A673 (cell line): ENCODE results near the gene WDR37. TPM values are rescaled to one million over a fixed set of nuclear protein-coding genes. Genes with fewer than 3 reads are reported as not detected.

Experiments
- BruUV-seq: library from RNA; stranded (reverse); fragments of 400-500 nt; replicated peaks from 2 replicates; lab custom pipeline; 2021; lab: Mats Ljungman, UMichigan
- CTCF ChIA-PET: fragments of 300-600 bp; sonication (Branson Sonifier 250); formaldehyde crosslinking; loops from one replicate; lab custom pipeline; 2022; ENCODE audit warnings: antibody characterized with exemption; lab: Charles Lee
- POLR2A ChIA-PET: fragments of 300-600 bp; sonication (Branson Sonifier 250); formaldehyde crosslinking; loops from one replicate; lab custom pipeline; 2022; ENCODE audit warnings: antibody characterized with exemption; ENCODE audit not compliant: low non-redundant PET; lab: Charles Lee
- DNase-seq: peaks from one replicate; pipeline ENCODE4 v3.0.0-alpha.2; 2015; ENCODE audit warnings: low spot score
- H3K27ac ChIP-seq: fragments of 200-600 bp; sonication (generic); 2 replicates; pipeline ENCODE4 v1.5.1; 2016; ENCODE audit warnings: mixed run types, low read depth, mild to moderate bottlenecking, mixed read lengths, antibody characterized with exemption, low read length; ENCODE audit not compliant: poor library complexity, severe bottlenecking
- H3K27me3 ChIP-seq: fragments of 200-600 bp; sonication (generic); replicated peaks from 2 replicates; pipeline ENCODE4 v1.6.1; 2017; ENCODE audit warnings: mixed run types, low read depth, mild to moderate bottlenecking, mixed read lengths, antibody characterized with exemption, low read length; ENCODE audit not compliant: insufficient read depth, poor library complexity
- H3K36me3 ChIP-seq: fragments of 200-600 bp; sonication (generic); 2 replicates; pipeline ENCODE4 v1.6.1; 2016; ENCODE audit warnings: mixed run types, mild to moderate bottlenecking, mixed read lengths, antibody characterized with exemption, low read length; ENCODE audit not compliant: insufficient read depth, poor library complexity, severe bottlenecking
- H3K4me1 ChIP-seq: fragments of 200-600 bp; sonication (generic); 2 replicates; pipeline ENCODE4 v1.6.1; 2017; ENCODE audit warnings: mixed run types, mild to moderate bottlenecking, mixed read lengths, antibody characterized with exemption, low read length; ENCODE audit not compliant: insufficient read depth, poor library complexity, severe bottlenecking
- H3K4me3 ChIP-seq: fragments of 200-600 bp; sonication (generic); 2 replicates; pipeline ENCODE4 v1.5.1; 2016; ENCODE audit warnings: low read depth, mixed run types, mild to moderate bottlenecking, mixed read lengths, low read length; ENCODE audit not compliant: poor library complexity, severe bottlenecking
- H3K9me3 ChIP-seq: fragments of 200-600 bp; sonication (generic); 2 replicates; pipeline ENCODE4 v1.6.1; 2016; ENCODE audit warnings: mixed run types, low read depth, mild to moderate bottlenecking, mixed read lengths, antibody characterized with exemption, low read length; ENCODE audit not compliant: poor library complexity, severe bottlenecking
- CTCF ChIP-seq: fragments of 300-800, 200-600 bp; sonication (generic); conservative IDR thresholded peaks from 2 replicates; pipeline ENCODE4 v1.5.1; 2017; ENCODE audit warnings: low read depth, mild to moderate bottlenecking, antibody characterized with exemption, low read length, moderate library complexity, mixed read lengths
- EZH2 ChIP-seq: fragments of 200-600 bp; sonication (generic); IDR thresholded peaks from 2 replicates; pipeline ENCODE4 v1.6.1; 2017; ENCODE audit warnings: borderline replicate concordance, low read depth, mild to moderate bottlenecking, mixed read lengths, antibody characterized with exemption, low read length; ENCODE audit not compliant: poor library complexity, severe bottlenecking
- intact Hi-C: fragments of 100-400 bp; cut with micrococcal nuclease; formaldehyde crosslinking; loops from one replicate; pipeline ENCODE4 v1.10.0; 2022; ENCODE audit not compliant: unreplicated experiment
- total RNA-seq: library from RNA; stranded (reverse); gene quantifications from 2 replicates; pipeline ENCODE4 v1.2.3, GENCODE V29; 2021

The WDR37 gene
- total RNA-seq, 1 experiment from 2014 or later: 12.6 TPM

GRCh38 chr10:1166101-1166827 lies 110.1 kb downstream of the WDR37 start:
- BruUV-seq: no TSS peak
- intact Hi-C loops: no loop called here
- no peaks in the 10 kb centered on the region for H3K36me3 ChIP-seq
- ChIA-PET POLR2A (no interaction called here), CTCF (no interaction called here)
- TF ChIP-seq CTCF (no peak), EZH2 (no peak)
- H3K27ac ChIP-seq: no peak overlapping the region
- H3K27me3 ChIP-seq: peaks cover 51% of the 10 kb centered on the region
- no peak overlapping the region for H3K4me3 ChIP-seq
- no peaks in the 10 kb centered on the region for H3K4me1 ChIP-seq
- no peak for DNase-seq
- H3K9me3 ChIP-seq: no peaks in the 10 kb centered on the region

GRCh38 chr10:1166828-1167275 lies 110.7 kb downstream of the WDR37 start:
- no peak for DNase-seq
- intact Hi-C loops: no loop called here

GRCh38 chr10:1168763-1169162 lies 112.6 kb downstream of the WDR37 start:
- TF ChIP-seq CTCF: no peak
- no peak for TF ChIP-seq EZH2
- no peak for DNase-seq
- Histone ChIP-seq H3K4me3 (no peak overlapping the region), H3K27ac (no peak overlapping the region), H3K36me3 (no peaks in the 10 kb centered on the region), H3K9me3 (no peaks in the 10 kb centered on the region), H3K4me1 (no peaks in the 10 kb centered on the region), H3K27me3 (peaks cover 39% of the 10 kb centered on the region)
- CTCF ChIA-PET: no interaction called here
- no TSS peak for BruUV-seq
- intact Hi-C loops: no loop called here
- POLR2A ChIA-PET: no interaction called here

More at GRCh38 chr10:1166828-1167275, 110.7 kb downstream of the WDR37 start:
- Histone ChIP-seq H3K9me3 (no peaks in the 10 kb centered on the region), H3K4me3 (no peak overlapping the region), H3K36me3 (no peaks in the 10 kb centered on the region), H3K4me1 (no peaks in the 10 kb centered on the region), H3K27ac (no peak overlapping the region), H3K27me3 (peaks cover 48% of the 10 kb centered on the region)
- POLR2A ChIA-PET: no interaction called here
- TF ChIP-seq EZH2 (no peak), CTCF (no peak)
- CTCF ChIA-PET: no interaction called here
- BruUV-seq: no TSS peak
